Measurements from ENCODE around the gene LUZP1.

Gene LUZP1

GRCh38 chr1:23126200-23126599 is 42.5 kb downstream of the LUZP1 start:
- Histone ChIP-seq H3K4me1 (ENCODE audit: control insufficient read depth, insufficient read depth, low read length, unreplicated experiment) (peaks cover 55% of the 10 kb centered on the region), H3K36me3 (ENCODE audit: insufficient read depth, low read length) (no peaks in the 10 kb centered on the region), H2AFZ (ENCODE audit: low read length, unreplicated experiment) (no peak overlapping the region), H3K4me3 (ENCODE audit: low read depth, low read length) (no peak overlapping the region), H3K27me3 (ENCODE audit: insufficient read depth, low read length) (no peaks in the 10 kb centered on the region), H3K27ac (ENCODE audit: low read depth, low read length) (no peak overlapping the region), H3K79me2 (ENCODE audit: control insufficient read depth, insufficient read depth, low read length, unreplicated experiment) (peaks cover 81% of the 10 kb centered on the region)

- peaks cover 50% of the 10 kb centered on the region for H3K4me1 ChIP-seq (ENCODE audit: control insufficient read depth, insufficient read depth, low read length, unreplicated experiment)
- H3K36me3 ChIP-seq (ENCODE audit: insufficient read depth, low read length) = no peaks in the 10 kb centered on the region
- no peak overlapping the region for H3K27ac ChIP-seq (ENCODE audit: low read depth, low read length)
- peaks cover 81% of the 10 kb centered on the region for H3K79me2 ChIP-seq (ENCODE audit: control insufficient read depth, insufficient read depth, low read length, unreplicated experiment)
- H3K4me3 ChIP-seq (ENCODE audit: low read depth, low read length) = no peak overlapping the region
- no peaks in the 10 kb centered on the region for H3K27me3 ChIP-seq (ENCODE audit: insufficient read depth, low read length)
- no peak overlapping the region for H2AFZ ChIP-seq (ENCODE audit: low read length, unreplicated experiment)
Measured at GRCh38 chr1:23125489-23125888, 43.2 kb downstream of the LUZP1 start.

- H3K36me3 ChIP-seq (ENCODE audit: insufficient read depth, low read length) = no peaks in the 10 kb centered on the region
- H3K27ac ChIP-seq (ENCODE audit: low read depth, low read length) = no peak overlapping the region
- no peak overlapping the region for H3K4me3 ChIP-seq (ENCODE audit: low read depth, low read length)
- no peaks in the 10 kb centered on the region for H3K27me3 ChIP-seq (ENCODE audit: insufficient read depth, low read length)
- H2AFZ ChIP-seq (ENCODE audit: low read length, unreplicated experiment) = no peak overlapping the region
- H3K79me2 ChIP-seq (ENCODE audit: control insufficient read depth, insufficient read depth, low read length, unreplicated experiment) = peaks cover 84% of the 10 kb centered on the region
- peaks cover 47% of the 10 kb centered on the region for H3K4me1 ChIP-seq (ENCODE audit: control insufficient read depth, insufficient read depth, low read length, unreplicated experiment)
Measured at GRCh38 chr1:23124259-23125026, 44.2 kb downstream of the LUZP1 start.

DNA sequence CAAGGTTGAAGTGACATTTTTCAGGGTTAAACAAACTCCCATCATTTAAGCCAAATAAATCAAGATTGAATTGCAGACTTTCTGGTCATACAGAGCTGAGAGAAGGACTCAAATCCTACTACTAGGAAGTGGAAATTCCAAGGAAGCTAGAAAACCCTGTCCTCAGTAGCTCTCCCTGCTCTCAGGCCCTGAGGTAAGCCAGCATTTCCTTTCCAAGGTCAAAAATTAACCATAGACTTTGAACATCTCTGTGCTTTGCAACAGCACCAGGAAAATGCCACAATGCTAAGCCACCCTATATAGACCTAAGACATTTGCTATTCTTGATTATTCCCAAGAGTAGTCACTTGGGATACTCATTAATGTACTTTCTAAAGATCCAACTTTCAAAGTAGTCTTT is 45.1 kb downstream of the LUZP1 start:
- Histone ChIP-seq H3K36me3 (ENCODE audit: insufficient read depth, low read length) (no peaks in the 10 kb centered on the region), H3K27me3 (ENCODE audit: insufficient read depth, low read length) (no peaks in the 10 kb centered on the region), H2AFZ (ENCODE audit: low read length, unreplicated experiment) (no peak overlapping the region), H3K4me3 (ENCODE audit: low read depth, low read length) (no peak overlapping the region), H3K4me1 (ENCODE audit: control insufficient read depth, insufficient read depth, low read length, unreplicated experiment) (peaks cover 48% of the 10 kb centered on the region), H3K27ac (ENCODE audit: low read depth, low read length) (no peak overlapping the region), H3K79me2 (ENCODE audit: control insufficient read depth, insufficient read depth, low read length, unreplicated experiment) (peaks cover 88% of the 10 kb centered on the region)

GRCh38 chr1:23122796-23123195 is 45.9 kb downstream of the LUZP1 start:
- Histone ChIP-seq H3K4me1 (ENCODE audit: control insufficient read depth, insufficient read depth, low read length, unreplicated experiment) (peaks cover 48% of the 10 kb centered on the region), H3K27ac (ENCODE audit: low read depth, low read length) (no peak overlapping the region), H3K79me2 (ENCODE audit: control insufficient read depth, insufficient read depth, low read length, unreplicated experiment) (peaks cover 88% of the 10 kb centered on the region)

DNA sequence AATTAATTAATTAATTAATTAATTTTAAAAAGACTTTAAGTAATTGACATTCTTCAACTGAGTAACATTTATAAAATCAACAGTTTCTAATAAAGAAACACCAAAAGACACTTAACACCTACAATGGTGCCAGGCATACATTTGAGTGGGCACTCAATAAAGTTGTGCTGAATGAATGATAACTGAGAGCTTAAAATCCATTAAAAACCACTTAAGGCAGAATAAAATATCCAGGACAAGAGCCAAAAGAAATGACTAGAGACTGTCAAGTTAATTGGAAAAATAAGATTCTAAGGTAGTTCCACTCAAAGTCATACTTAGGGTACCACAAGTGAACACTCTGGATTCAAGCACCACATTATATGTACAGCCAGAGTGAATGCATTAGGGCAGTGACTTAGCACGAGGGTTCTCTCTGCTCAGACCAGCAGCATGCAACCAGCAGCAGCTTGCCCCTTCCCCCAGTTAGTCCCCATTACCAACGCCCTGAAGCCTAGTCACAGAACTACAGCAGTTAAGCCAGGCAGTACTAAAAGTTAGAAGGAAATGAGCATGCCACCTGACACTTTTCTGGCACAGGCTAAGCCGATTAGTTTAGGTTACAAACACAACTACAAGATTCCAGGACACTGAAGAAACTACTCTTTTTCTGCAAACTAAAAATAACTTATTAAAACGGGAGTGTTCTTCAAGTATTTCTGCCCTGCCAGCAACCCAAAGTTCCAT is 46.5 kb downstream of the LUZP1 start:
- H3K27ac ChIP-seq (ENCODE audit: low read depth, low read length) = no peak overlapping the region
- H3K79me2 ChIP-seq (ENCODE audit: control insufficient read depth, insufficient read depth, low read length, unreplicated experiment) = peaks cover 90% of the 10 kb centered on the region
- no peak overlapping the region for H3K4me3 ChIP-seq (ENCODE audit: low read depth, low read length)
- H3K27me3 ChIP-seq (ENCODE audit: insufficient read depth, low read length) = no peaks in the 10 kb centered on the region
- H2AFZ ChIP-seq (ENCODE audit: low read length, unreplicated experiment) = no peak overlapping the region
- no peaks in the 10 kb centered on the region for H3K36me3 ChIP-seq (ENCODE audit: insufficient read depth, low read length)
- peaks cover 46% of the 10 kb centered on the region for H3K4me1 ChIP-seq (ENCODE audit: control insufficient read depth, insufficient read depth, low read length, unreplicated experiment)

More at GRCh38 chr1:23122796-23123195, 45.9 kb downstream of the LUZP1 start:
- H3K36me3 ChIP-seq (ENCODE audit: insufficient read depth, low read length) = no peaks in the 10 kb centered on the region
- H3K27me3 ChIP-seq (ENCODE audit: insufficient read depth, low read length) = no peaks in the 10 kb centered on the region
- no peak overlapping the region for H2AFZ ChIP-seq (ENCODE audit: low read length, unreplicated experiment)
- H3K4me3 ChIP-seq (ENCODE audit: low read depth, low read length) = no peak overlapping the region

GRCh38 chr1:23120383-23120782 is 48.3 kb downstream of the LUZP1 start:
- no peak overlapping the region for H3K4me3 ChIP-seq (ENCODE audit: low read depth, low read length)
- H3K79me2 ChIP-seq (ENCODE audit: control insufficient read depth, insufficient read depth, low read length, unreplicated experiment) = peaks cover 89% of the 10 kb centered on the region
- H3K27me3 ChIP-seq (ENCODE audit: insufficient read depth, low read length) = no peaks in the 10 kb centered on the region
- H3K36me3 ChIP-seq (ENCODE audit: insufficient read depth, low read length) = no peaks in the 10 kb centered on the region
- no peak overlapping the region for H2AFZ ChIP-seq (ENCODE audit: low read length, unreplicated experiment)
- H3K27ac ChIP-seq (ENCODE audit: low read depth, low read length) = no peak overlapping the region
- H3K4me1 ChIP-seq (ENCODE audit: control insufficient read depth, insufficient read depth, low read length, unreplicated experiment) = peaks cover 37% of the 10 kb centered on the region

DNA sequence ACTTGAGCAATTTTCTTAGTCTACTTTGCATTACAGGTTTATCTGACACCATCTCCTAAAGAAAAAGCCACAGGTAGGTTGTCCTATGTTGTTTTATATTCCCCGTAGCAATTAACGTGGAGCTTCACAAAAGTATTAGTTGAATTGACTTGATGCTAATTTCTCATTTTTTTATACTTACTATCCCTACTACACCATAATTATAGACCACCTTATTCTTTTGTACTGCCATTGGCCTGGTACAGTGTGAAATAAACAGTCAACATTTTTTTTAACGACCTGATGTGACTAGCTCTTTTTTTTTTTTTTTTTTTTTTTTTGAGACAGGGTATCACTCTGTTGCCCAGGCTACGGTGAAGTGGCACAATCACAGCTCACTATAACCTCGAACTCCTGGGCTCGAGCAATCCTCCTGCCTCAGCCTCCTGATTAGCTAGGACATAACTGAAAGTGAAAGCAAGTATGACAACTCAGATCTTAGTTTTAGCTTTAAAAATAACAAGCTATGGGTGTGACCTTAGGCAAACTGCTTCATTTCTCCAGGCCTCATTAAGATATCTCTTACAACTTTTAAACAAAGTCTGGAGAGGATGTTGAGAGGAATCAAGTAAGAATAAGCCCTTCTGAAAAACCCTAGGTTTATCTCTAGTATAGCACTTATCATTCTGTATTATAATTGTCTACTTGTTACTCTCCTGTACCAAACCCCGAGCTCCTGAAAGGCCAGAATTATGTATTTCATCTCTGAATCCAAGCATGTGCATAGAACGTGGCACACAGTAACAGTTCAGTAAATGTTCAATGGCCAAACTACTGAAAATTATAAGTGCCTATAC is 49.5 kb downstream of the LUZP1 start:
- H3K79me2 ChIP-seq (ENCODE audit: control insufficient read depth, insufficient read depth, low read length, unreplicated experiment) = peaks cover 87% of the 10 kb centered on the region
- H3K4me3 ChIP-seq (ENCODE audit: low read depth, low read length) = peak overlapping the region; percentile 66
- no peaks in the 10 kb centered on the region for H3K36me3 ChIP-seq (ENCODE audit: insufficient read depth, low read length)
- H3K4me1 ChIP-seq (ENCODE audit: control insufficient read depth, insufficient read depth, low read length, unreplicated experiment) = peaks cover 35% of the 10 kb centered on the region
- no peaks in the 10 kb centered on the region for H3K27me3 ChIP-seq (ENCODE audit: insufficient read depth, low read length)
- H3K27ac ChIP-seq (ENCODE audit: low read depth, low read length) = peak overlapping the region; percentile 49
- H2AFZ ChIP-seq (ENCODE audit: low read length, unreplicated experiment) = no peak overlapping the region

GRCh38 chr1:23118407-23118806 is 50.2 kb downstream of the LUZP1 start:
- Histone ChIP-seq H3K27me3 (ENCODE audit: insufficient read depth, low read length) (no peaks in the 10 kb centered on the region), H3K4me3 (ENCODE audit: low read depth, low read length) (no peak overlapping the region), H2AFZ (ENCODE audit: low read length, unreplicated experiment) (no peak overlapping the region), H3K79me2 (ENCODE audit: control insufficient read depth, insufficient read depth, low read length, unreplicated experiment) (peaks cover 86% of the 10 kb centered on the region), H3K27ac (ENCODE audit: low read depth, low read length) (no peak overlapping the region), H3K4me1 (ENCODE audit: control insufficient read depth, insufficient read depth, low read length, unreplicated experiment) (peaks cover 31% of the 10 kb centered on the region), H3K36me3 (ENCODE audit: insufficient read depth, low read length) (no peaks in the 10 kb centered on the region)

GRCh38 chr1:23116921-23117699 is 51.5 kb downstream of the LUZP1 start:
- Histone ChIP-seq H3K4me3 (ENCODE audit: low read depth, low read length) (no peak overlapping the region), H3K79me2 (ENCODE audit: control insufficient read depth, insufficient read depth, low read length, unreplicated experiment) (peaks cover 88% of the 10 kb centered on the region), H2AFZ (ENCODE audit: low read length, unreplicated experiment) (no peak overlapping the region), H3K27ac (ENCODE audit: low read depth, low read length) (no peak overlapping the region), H3K36me3 (ENCODE audit: insufficient read depth, low read length) (no peaks in the 10 kb centered on the region), H3K27me3 (ENCODE audit: insufficient read depth, low read length) (no peaks in the 10 kb centered on the region), H3K4me1 (ENCODE audit: control insufficient read depth, insufficient read depth, low read length, unreplicated experiment) (peaks cover 27% of the 10 kb centered on the region)
